ENCODE data around the gene TM9SF2.

Gene TM9SF2

GRCh38 chr13:99575376-99576120 lies 74.3 kb downstream of the TM9SF2 start:
- no peak overlapping the region for H3K4me3 ChIP-seq (ENCODE audit: low read depth, low read length)
- ChIA-PET POLR2A (no interaction called here), CTCF (no interaction called here)
- no peaks in the 10 kb centered on the region for H3K4me1 ChIP-seq (ENCODE audit: control insufficient read depth, insufficient read depth, low read length)
- H3K27ac ChIP-seq (ENCODE audit: extremely low read depth, low read depth, low read length), result no peak overlapping the region
- H3K9me3 ChIP-seq (ENCODE audit: control insufficient read depth, insufficient read depth, low read depth, low read length), result no peaks in the 10 kb centered on the region
- H3K36me3 ChIP-seq (ENCODE audit: control insufficient read depth in 2 of 2, insufficient read depth in 1 of 2, low read length in 2 of 2), result no peaks in the 10 kb centered on the region
- TF ChIP-seq ZNF341 (tag by site-specific recombination; IDR thresholded peaks at IDR 0.05; ENCODE audit: low read depth) (no peak), ZNF155 (tag by site-specific recombination; IDR thresholded peaks at IDR 0.05) (no peak), KLF1 (tag by site-specific recombination; IDR thresholded peaks at IDR 0.05) (no peak), ZNF175 (tag by site-specific recombination; IDR thresholded peaks at IDR 0.05) (no peak), KLF16 (tag by site-specific recombination; IDR thresholded peaks at IDR 0.05) (no peak), ZNF837 (tag by site-specific recombination; IDR thresholded peaks at IDR 0.05) (no peak), ZNF416 (tag by site-specific recombination; IDR thresholded peaks at IDR 0.05) (no peak), ZSCAN16 (tag by site-specific recombination; IDR thresholded peaks at IDR 0.05) (no peak), ZNF112 (tag by site-specific recombination; IDR thresholded peaks at IDR 0.05) (no peak), ZNF639 (tag by site-specific recombination; IDR thresholded peaks at IDR 0.05) (no peak)

GRCh38 chr13:99577934-99578917 lies 77.0 kb downstream of the TM9SF2 start:
- ChIA-PET POLR2A (no interaction called here), CTCF (interaction anchor here (0.6 to 1.7 kb wide), 6 partner anchors 32 to 258 kb away, joined by 3 to 5 read pairs (median 4); partner anchors contain the start of gene TM9SF2)
- no peak overlapping the region for H3K4me3 ChIP-seq (ENCODE audit: low read depth, low read length)
- H3K9me3 ChIP-seq (ENCODE audit: control insufficient read depth, insufficient read depth, low read depth, low read length), result no peaks in the 10 kb centered on the region
- H3K27ac ChIP-seq (ENCODE audit: extremely low read depth, low read depth, low read length), result no peak overlapping the region
- no peaks in the 10 kb centered on the region for H3K4me1 ChIP-seq (ENCODE audit: control insufficient read depth, insufficient read depth, low read length)
- H3K36me3 ChIP-seq (ENCODE audit: control insufficient read depth in 2 of 2, insufficient read depth in 1 of 2, low read length in 2 of 2), result no peaks in the 10 kb centered on the region
- TF ChIP-seq ZEB2 (tag by site-specific recombination; IDR thresholded peaks at IDR 0.05), result peak; percentile 54; the same call in 1 of the 2 replicates
- peak; percentile 22; the same call in 1 of the 2 replicates for TF ChIP-seq ZNF654 (tag by site-specific recombination; IDR thresholded peaks at IDR 0.05; ENCODE audit: low read depth)
- TF ChIP-seq ZBTB17 (tag by site-specific recombination; IDR thresholded peaks at IDR 0.05), result peak; percentile 32; the same call in 1 of the 2 replicates
- 0 out of 2 replicates have a peak, but pooled peaks have one; percentile 32 for TF ChIP-seq ZNF24 (tag by site-specific recombination; IDR thresholded peaks at IDR 0.05)
- TF ChIP-seq, protein P1, sequence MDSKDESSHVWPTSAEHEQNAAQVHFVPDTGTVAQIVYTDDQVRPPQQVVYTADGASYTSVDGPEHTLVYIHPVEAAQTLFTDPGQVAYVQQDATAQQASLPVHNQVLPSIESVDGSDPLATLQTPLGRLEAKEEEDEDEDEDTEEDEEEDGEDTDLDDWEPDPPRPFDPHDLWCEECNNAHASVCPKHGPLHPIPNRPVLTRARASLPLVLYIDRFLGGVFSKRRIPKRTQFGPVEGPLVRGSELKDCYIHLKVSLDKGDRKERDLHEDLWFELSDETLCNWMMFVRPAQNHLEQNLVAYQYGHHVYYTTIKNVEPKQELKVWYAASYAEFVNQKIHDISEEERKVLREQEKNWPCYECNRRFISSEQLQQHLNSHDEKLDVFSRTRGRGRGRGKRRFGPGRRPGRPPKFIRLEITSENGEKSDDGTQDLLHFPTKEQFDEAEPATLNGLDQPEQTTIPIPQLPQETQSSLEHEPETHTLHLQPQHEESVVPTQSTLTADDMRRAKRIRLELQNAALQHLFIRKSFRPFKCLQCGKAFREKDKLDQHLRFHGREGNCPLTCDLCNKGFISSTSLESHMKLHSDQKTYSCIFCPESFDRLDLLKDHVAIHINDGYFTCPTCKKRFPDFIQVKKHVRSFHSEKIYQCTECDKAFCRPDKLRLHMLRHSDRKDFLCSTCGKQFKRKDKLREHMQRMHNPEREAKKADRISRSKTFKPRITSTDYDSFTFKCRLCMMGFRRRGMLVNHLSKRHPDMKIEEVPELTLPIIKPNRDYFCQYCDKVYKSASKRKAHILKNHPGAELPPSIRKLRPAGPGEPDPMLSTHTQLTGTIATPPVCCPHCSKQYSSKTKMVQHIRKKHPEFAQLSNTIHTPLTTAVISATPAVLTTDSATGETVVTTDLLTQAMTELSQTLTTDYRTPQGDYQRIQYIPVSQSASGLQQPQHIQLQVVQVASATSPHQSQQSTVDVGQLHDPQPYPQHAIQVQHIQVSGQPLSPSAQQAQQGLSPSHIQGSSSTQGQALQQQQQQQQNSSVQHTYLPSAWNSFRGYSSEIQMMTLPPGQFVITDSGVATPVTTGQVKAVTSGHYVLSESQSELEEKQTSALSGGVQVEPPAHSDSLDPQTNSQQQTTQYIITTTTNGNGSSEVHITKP (tag by site-specific recombination; IDR thresholded peaks at IDR 0.05), result peak; percentile 96
- peak; percentile 88 for TF ChIP-seq ZNF629 (tag by site-specific recombination; IDR thresholded peaks at IDR 0.05)
- no peak for TF ChIP-seq ZNF843 (tag by site-specific recombination; IDR thresholded peaks at IDR 0.05)
- TF ChIP-seq ATF2 (tag by site-specific recombination; IDR thresholded peaks at IDR 0.05; ENCODE audit: low read depth), result peak; percentile 92
- TF ChIP-seq, protein P2, sequence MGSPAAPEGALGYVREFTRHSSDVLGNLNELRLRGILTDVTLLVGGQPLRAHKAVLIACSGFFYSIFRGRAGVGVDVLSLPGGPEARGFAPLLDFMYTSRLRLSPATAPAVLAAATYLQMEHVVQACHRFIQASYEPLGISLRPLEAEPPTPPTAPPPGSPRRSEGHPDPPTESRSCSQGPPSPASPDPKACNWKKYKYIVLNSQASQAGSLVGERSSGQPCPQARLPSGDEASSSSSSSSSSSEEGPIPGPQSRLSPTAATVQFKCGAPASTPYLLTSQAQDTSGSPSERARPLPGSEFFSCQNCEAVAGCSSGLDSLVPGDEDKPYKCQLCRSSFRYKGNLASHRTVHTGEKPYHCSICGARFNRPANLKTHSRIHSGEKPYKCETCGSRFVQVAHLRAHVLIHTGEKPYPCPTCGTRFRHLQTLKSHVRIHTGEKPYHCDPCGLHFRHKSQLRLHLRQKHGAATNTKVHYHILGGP (tag by site-specific recombination; IDR thresholded peaks at IDR 0.05), result peak; percentile 72; the same call in 1 of the 2 replicates
- TF ChIP-seq ZNF335 (tag by site-specific recombination; conservative IDR thresholded peaks at IDR 0.05), result peak; percentile 79
- no peak for TF ChIP-seq ZNF626 (tag by site-specific recombination; IDR thresholded peaks at IDR 0.05)
